NCI-H2107 (cell line): ENCODE data around the gene EXOC7.
"Not testable (repeated sequence)": the region's sequence is repeated elsewhere in the genome, so short reads cannot be mapped to it uniquely, and the experiment has no call there.

Source experiments
- DNase-seq: peaks from one replicate; lab custom pipeline; 2025; lab: John Stamatoyannopoulos, UW

EXOC7 gene

DNA sequence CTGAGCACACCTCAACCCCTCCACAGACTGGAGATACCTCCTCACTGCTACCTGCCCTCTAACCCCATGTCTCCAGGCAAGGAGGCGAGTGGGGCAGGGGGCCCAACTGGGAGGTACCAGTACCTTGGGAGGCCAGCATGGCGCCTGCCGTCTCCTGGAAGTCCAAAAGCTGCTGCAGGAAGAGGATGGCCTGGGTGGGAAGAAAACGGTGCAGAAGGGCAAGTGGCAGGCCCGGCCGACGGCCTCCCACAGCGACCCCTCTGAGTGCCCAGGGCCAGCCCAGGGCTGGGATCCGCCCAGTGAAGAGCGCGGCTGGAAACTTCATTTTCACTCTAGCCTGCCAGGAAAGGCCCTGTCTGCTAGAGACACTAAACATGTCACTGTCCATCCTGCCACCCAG, 16.1 kb downstream of the EXOC7 start:
- DNase-seq, result no peak

DNA sequence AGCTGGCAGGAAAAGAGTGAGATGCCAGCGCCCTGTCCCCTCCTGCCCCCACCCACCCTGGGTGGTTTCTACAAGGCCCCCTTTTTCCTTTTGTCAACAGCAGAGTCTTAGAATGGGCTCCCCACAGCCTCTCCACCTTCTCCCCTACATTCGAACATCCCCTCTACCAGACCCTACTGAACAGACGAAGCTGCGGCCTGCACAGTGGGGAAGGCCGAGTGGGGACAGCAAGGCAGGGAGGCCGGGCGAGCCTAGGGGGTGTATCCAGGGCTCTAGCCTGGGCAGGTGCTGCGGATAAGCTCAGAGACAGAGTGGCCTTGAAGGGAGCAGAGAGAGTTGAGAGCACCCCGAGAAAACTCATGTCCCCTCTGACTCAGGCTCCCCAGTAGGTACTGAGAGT, 17.2 kb downstream of the EXOC7 start:
- no peak for DNase-seq

DNA sequence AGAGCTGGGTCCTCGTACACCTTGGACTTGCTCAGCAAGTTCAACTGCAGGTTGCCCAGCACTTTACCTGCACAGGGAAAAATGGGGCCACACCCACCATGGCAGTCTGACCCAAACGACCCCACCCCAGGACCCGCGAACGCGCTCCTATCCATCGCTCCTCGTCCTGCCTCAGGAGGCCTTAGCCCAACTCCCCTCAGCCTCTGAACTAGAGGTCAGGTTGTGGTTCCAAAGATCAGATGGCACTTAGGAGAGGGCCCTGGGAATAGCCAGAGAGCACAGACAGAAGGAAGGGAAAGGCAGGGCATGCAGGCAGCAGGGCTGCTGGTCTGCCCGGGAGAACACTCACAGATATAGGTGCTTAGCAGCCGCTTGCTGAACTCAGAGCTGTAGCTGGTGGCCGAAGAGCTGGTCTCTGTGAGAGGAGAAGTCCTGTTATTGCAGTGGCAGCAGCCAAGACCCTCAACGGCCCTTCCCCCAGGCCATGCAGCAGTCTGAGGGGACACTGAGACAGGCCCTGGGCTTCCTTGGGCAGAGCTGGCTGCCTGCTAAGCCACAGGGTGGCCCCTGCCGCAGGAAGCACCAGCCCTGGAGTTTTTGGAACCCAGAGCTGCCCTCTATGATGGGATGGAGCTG, 17.7 kb downstream of the EXOC7 start:
- DNase-seq, result no peak

DNA sequence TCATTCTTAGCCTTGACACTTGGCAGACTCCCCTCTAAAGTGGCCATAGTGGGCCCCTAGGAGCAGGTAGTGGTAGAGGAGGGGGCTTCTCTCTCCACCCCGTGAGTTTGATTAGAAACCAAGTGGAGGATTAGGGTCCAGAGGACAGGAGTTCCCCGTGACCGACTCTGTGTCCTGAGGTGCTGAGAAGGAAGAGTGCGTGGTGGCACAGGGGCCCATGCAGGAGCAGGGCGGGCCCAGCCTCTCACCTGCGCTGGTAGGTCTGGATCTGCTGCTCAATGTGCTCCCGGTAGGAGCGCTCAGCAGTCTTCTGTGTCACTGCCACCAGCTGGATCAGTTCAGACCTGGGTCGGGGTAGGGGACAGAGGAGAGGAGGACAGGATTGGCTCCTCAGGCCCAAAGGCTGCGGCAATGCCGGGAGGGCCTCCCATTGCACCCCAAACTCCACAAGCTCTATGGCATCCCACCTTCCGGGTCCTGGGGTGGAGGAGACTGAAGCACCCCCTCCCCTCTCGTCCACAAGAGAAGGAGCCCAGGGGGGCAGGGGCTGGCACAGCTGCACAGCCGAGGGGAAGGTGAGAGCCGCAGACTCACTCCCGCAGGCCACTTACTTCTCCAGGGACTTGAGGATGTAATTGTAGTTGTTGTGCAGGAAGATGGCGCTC, 18.4 kb downstream of the EXOC7 start:
- DNase-seq, result no peak

DNA sequence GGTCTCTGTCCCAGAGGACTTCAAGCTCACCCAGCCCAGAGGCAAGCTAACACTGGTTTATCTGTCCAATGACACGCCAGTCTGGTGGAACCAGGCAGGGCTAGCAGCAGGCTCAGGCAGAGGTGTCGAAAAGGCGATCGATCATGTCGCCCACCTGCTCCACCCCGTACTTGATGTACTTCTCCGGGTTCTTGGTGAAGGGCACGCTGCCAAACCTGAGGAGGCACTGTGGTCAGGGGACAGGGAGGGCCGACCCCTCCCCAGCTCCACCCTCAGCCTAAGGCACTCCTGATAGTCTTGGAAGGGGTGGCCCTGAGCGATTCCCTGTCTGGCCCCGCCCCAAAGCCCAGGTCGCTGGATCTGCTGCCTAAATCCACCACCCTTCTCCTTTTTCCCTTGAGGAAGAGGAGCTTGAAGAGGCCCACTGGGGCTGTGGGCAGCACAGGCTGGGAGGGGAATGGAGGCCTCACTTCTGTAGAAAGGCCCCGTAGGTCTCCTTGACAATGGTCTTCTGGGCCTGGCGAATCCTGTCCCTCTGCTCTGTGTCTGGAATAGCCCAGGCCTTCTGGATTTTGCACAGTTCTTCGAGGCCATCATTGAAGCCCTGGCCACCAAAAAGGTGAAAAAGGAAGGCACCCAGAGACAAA, 19.9 kb downstream of the EXOC7 start:
- no peak for DNase-seq

DNA sequence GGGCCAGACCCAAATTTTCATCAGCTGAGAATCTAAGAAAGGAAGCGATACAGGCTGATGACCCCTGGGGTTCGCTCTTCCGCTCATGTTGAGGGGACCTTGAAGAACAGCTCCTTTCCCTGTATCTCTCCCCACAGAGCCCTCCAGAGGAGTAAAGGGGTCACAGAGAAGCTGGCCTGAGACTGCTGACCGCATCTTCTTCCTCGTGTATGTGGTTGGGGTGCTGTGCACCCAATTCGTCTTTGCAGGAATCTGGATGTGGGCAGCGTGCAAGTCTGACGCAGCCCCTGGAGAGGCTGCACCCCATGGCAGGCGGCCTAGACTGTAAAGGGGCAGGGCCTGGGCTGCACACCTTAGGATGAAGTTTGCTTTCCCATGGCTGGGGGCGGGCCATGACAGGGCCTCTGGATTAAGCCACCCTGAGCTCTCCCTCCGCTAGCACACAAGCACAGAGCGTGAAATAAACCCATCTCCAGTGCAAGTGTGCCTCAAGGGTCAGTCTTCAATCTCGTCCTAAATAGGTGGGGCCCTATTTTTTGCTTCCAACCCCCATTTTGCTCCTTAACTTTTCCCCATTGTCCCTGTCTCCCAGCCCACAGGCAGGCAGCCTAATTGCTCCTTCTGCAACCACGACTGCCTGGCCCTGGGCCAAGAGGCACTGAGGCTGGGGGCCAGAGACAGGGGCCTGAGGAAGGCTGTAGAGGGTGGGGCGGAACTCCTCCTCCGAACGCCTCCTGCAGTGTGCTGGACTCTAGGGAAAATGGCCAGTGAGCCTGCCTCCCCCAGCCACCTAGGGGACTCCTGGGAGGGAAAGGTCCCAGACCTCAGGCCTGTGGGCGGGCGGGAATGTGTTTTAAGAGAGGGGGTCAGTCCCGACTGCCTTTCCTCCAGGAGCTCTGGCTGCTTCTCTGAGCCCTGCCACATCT, 21.0 kb downstream of the EXOC7 start:
- DNase-seq, result no peak

DNA sequence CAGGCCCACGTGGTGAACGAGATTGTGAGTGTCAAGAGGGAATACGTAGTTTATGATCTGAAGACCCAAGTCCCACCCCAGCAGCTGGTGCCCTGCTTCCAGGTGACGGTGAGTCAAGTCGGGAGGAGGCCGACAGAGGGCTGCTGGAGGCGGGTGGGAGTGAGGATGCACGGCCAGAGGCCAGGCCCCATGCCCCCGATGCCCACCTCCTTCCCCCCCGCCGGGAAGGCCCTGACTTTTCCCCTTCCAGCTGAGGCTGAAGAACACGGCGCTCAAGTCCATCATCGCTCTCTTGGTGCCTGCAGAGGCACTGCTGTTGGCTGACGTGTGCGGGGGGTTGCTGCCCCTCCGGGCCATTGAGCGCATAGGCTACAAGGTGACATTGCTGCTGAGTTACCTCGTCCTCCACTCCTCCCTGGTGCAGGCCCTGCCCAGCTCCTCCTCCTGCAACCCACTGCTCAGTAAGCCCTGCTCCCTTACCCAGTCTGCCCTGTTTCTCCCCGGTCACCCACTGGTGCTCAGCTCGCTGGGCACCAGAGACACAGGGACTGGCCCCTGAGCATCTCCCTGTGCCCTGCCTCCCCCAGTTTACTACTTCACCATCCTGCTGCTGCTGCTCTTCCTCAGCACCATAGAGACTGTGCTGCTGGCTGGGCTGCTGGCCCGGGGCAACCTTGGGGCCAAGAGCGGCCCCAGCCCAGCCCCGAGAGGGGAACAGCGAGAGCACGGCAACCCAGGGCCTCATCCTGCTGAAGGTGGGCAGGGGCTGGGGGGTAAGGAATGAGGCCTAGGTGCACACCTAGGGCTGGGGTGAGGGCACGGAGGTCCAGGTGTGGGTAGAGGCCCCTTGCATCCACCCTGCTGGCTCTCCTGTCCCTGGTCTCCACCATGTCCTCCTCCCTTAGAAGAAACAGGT, 22.0 kb downstream of the EXOC7 start:
- DNase-seq, result no peak

DNA sequence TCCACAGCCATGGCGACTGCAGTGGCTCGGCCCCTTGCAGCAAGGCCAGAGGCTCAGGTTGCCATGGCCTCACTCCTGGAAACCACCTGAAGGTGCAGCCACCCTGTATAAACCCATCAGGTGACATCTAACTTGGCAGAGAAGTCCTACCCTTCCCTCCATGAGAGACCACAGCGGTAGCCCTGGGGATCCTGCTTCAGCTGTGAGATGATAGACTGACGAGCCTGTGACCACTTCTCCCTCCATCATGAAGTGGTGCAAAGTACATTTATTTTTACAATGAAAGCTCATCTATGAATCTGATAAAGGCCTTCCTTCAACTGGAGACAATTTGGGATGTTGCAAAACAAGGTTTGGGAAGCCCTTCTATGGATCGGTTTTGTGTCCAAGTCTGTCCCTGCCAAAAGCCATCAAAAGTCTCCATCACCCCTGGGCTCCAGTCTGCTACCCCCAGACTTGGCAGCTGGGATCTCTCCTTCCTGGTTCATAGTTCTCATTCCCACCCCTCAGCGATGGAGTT, 22.8 kb downstream of the EXOC7 start:
- DNase-seq, result no peak

DNA sequence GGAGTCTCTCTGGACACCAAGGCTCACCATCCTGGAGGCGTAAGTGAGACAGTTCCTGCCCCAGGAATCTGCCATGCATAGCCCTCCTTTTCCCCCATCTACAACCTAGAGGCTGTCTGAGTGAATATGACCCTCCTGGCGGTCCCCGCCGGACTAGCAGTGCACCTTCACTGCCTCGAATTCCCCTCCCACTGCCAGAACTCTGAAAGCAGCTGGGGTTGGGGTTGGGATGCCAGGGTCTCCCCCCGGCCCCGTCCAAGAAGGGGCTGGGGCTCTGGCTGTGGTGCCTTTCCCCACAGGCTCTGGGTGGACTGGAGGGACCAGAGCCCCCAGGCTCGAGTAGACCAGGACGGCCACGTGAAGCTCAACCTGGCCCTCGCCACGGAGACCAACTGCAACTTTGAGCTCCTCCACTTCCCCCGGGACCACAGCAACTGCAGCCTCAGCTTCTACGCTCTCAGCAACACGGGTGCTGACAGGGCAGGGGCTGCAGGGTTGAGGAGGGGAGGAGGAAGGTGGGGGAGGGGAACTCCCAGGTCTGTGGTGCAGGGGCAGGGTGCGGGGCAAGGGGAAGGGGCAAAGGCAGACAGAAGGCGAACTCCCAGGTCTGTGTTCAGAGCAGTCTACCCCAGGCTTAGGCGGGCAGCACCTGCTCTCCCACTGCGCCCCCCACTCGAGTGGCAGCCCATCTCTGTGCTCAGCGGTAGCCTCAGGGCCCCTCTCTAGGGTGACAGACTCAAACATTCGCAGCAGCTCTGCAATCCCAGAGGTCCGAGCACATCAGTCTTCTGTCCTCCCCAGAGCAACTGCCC, 23.4 kb downstream of the EXOC7 start:
- DNase-seq, result no peak

DNA sequence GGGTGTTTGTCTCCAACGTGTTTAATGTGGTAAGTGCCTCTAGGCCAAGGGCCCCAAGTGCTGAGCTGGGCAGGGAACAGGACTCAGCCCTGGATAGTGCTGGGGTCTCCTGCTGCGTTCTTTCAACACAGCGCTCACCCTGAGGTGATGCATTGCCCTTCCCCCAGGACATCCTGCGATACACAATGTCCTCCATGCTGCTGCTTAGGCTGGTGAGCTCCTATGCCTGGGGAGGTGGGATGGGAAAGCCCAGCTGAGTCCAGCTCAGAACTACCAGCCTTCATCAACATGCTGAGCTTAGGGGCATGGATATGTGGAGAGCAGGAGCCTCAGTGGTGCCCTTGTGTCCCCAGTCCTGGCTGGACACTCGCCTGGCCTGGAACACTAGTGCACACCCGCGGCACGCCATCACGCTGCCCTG, 24.0 kb downstream of the EXOC7 start:
- no peak for DNase-seq

DNA sequence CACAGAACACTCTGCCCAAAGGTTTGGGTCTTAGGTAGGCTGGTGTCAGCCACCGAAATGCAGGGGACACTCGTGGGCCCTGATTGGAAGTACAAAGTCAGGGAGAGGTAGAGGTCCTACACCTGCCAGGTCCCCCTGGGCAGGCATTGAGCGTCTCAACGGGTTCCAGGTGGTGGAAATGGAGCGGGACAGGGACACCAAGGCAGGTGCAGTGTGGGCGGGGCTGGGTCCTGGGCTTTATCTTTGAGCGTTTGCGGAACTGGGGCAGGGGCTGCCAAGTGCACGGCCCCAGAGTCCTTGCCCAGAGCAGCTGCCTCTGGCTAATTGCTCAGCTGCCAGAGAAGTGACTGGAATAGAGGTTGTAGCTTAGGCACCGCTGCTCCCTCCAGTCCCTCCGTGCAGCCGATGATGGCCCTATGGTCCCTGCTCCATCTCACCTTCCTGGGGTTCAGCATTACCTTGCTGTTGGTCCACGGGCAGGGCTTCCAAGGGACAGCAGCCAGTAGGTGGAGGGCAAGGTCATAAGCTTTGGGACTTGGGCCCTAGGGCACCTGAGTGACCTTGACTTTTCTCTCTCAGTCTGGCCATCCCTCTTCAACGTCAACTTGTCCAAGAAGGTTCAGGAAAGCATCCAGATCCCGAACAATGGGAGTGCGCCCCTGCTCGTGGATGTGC, 24.6 kb downstream of the EXOC7 start, which contains the start of gene ZACN:
ZACN (plus strand) TSS at position 323 of the 675 bp plus-strand sequence; CDS start at position 406, 83 bp downstream.
- no peak for DNase-seq

DNA sequence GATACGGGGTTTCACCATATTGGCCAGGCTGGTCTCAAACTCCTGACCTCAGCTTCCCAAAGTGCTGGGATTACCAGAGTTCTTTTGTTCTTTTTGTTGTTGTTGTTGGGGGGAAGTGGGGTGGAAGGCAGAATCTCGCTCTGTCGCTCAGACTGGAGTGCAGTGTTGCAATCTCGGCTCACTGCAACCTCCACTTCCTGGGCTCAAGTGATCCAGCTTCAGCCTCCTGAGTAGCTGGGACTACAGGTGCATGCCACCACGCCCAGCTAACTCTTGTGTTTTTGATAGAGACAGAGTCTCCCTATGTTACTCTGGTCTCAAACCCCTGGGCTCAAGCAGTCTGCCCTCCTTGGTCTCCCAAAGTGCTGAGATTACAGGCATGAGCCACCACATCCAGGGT, 25.2 kb downstream of the EXOC7 start:
- not testable (repeated sequence) for DNase-seq

DNA sequence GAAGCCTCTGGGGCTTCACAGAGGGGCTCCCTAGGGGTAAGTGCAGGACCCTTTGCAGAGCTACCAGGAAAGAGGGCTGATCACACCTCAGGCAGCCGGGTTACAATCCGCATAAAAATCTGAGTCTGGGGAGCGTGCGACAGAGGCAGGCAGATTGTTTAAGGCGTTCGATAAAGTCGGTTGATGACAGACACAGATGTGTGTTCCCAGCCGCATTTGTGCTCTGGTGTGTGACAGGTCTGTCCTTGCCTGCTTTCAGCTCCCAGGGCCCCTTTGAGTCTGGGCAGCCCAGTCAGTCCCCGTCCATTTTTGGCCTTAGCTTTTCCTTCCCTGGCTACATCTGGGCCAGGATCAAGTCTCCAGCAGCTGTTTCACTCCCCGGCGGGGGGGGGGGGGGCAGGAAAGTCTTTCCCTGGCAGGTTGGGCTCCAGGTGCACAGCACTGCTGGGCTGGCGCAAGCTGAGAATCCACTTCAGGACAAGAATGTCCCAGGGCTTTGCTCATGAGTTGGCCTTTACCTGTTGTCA, 25.9 kb downstream of the EXOC7 start:
- no peak for DNase-seq

DNA sequence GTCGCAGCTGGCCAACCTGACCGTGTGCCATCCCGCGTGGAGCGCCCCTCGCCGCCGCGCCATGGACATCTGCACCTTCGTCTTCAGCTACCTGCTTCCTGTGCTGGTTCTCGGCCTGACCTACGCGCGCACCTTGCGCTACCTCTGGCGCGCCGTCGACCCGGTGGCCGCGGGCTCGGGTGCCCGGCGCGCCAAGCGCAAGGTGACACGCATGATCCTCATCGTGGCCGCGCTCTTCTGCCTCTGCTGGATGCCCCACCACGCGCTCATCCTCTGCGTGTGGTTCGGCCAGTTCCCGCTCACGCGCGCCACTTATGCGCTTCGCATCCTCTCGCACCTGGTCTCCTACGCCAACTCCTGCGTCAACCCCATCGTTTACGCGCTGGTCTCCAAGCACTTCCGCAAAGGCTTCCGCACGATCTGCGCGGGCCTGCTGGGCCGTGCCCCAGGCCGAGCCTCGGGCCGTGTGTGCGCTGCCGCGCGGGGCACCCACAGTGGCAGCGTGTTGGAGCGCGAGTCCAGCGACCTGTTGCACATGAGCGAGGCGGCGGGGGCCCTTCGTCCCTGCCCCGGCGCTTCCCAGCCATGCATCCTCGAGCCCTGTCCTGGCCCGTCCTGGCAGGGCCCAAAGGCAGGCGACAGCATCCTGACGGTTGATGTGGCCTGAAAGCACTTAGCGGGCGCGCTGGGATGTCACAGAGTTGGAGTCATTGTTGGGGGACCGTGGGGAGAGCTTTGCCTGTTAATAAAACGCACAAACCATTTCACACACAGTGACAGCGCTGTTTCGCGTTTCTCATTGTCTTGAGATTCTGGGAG, 26.6 kb downstream of the EXOC7 start:
- no peak for DNase-seq

DNA sequence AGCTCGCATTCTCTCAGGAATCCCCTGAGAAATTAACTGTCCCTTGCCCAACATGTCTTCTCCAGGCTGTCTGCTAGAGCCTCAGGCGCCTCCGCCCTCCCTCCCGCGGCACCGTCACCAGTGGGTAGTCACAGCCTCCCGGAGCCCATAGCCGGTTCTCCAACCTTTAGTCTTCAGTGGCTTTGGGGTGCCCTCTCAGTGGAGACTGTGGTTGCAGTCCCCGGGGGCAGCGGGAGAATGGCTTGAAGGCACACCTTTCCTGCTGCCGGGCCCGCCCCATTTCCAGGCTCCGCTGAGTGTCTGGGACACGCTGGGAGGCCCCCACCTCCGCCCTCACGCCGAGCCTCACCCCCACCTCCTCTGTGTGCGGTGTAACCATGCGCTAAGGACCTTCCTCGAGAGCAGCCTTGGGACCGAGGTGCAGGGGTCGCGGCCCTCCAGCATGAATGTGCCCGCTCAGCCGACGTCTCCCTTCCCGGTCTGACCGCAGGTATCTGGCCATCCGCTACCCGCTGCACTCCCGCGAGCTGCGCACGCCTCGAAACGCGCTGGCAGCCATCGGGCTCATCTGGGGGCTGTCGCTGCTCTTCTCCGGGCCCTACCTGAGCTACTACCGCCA, 27.3 kb downstream of the EXOC7 start:
- no peak for DNase-seq

DNA sequence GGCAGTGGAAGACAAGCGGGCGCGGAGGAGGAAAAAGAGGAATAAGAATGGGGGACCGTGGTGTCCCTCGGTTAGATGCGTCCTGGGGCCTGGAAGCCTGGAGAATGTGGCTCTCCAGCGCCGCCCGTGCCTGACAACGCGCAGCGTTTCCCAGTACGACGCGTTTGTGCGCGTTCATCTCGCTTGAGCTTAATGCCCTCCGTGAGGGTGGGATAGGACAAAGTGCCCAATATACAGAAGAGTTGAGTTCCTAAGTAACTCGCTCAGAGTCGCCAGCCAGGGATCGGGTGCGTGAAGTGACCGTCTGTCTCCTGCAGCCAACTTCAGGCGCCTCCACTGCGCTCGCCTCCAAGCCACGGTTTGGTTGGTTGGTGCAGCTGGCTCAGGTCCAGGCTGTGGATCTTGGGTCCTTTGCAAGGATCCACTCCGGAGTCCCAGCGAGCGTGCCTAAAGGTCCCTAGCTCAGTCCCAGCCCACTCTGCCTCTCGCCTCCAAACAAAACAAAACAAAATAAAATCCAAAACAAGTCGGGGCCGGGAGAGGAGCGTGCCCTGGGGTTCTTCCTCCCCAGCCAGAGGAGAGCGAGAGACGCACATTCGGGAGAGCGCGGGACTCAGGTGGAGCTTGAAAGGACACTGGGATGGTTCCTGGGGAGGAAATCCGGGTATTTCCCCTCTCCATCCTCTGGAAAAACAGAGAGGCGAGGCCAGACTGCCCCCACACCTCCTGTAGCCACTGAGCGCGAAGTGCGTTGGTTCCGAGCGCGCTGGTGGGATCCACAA, 28.0 kb downstream of the EXOC7 start:
- DNase-seq, result no peak
